GM12874 (cell line): ENCODE measurements around the gene ARID2.

ENCODE experiments used
- TF ChIP-seq, protein P1 (sequence below): IDR thresholded peaks from 2 replicates; pipeline ENCODE4 v1.5.1; 2011; ENCODE audit warnings: low read depth, mild to moderate bottlenecking, control low read depth, low read length, moderate library complexity; ENCODE audit not compliant: insufficient read depth

Gene ARID2

GRCh38 chr12:45695035-45695434 is 34.5 kb upstream of the ARID2 start:
- TF ChIP-seq, protein P1, sequence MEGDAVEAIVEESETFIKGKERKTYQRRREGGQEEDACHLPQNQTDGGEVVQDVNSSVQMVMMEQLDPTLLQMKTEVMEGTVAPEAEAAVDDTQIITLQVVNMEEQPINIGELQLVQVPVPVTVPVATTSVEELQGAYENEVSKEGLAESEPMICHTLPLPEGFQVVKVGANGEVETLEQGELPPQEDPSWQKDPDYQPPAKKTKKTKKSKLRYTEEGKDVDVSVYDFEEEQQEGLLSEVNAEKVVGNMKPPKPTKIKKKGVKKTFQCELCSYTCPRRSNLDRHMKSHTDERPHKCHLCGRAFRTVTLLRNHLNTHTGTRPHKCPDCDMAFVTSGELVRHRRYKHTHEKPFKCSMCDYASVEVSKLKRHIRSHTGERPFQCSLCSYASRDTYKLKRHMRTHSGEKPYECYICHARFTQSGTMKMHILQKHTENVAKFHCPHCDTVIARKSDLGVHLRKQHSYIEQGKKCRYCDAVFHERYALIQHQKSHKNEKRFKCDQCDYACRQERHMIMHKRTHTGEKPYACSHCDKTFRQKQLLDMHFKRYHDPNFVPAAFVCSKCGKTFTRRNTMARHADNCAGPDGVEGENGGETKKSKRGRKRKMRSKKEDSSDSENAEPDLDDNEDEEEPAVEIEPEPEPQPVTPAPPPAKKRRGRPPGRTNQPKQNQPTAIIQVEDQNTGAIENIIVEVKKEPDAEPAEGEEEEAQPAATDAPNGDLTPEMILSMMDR, result no peak

- TF ChIP-seq, protein P1, result no peak
Observed at GRCh38 chr12:45695606-45696005, 33.9 kb upstream of the ARID2 start.

GRCh38 chr12:45696049-45696448 is 33.5 kb upstream of the ARID2 start:
- TF ChIP-seq, protein P1, result no peak

DNA sequence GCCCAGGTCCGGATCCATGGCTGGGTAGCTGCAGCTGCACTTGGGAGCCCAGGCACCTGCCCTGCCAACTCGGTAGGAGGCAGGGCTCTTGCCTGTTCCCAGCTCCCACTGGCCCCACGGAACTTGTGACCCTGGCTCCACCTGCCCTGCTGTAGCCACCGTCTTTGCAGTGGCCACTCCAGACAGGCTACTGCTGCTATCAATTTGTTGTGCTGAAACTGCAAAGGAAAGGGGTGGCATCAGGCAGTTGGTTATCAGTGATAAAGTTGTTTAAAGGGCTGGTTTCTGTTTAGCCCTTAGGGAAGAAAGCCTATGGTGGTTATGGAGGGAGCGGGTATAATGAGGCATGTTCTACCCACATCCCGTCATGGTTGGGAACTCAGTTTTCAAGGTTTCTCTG is 32.1 kb upstream of the ARID2 start:
- TF ChIP-seq, protein P1, result no peak

- TF ChIP-seq, protein P1, result no peak
Observed at GRCh38 chr12:45701296-45701695, 28.2 kb upstream of the ARID2 start.

DNA sequence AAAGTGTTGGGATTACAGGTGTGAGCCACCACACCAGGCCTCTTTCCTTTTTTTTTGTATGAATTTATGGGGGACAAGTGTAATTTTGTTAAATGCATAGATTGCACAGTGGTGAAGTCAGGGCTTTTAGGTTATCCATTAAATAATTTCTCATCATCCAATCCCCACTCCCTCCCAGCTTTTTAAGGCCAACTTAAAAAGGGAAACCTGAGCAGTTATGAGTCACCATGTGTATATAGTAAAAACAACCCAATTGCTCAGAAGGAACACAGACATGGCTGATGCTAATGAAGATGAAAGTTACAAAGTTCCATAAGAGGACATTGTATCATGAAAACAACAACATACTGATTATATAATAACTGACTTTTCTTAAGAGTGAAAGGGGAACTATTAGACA is 25.6 kb upstream of the ARID2 start:
- TF ChIP-seq, protein P1, result no peak

GRCh38 chr12:45704968-45705367 is 24.5 kb upstream of the ARID2 start:
- TF ChIP-seq, protein P1, result no peak

DNA sequence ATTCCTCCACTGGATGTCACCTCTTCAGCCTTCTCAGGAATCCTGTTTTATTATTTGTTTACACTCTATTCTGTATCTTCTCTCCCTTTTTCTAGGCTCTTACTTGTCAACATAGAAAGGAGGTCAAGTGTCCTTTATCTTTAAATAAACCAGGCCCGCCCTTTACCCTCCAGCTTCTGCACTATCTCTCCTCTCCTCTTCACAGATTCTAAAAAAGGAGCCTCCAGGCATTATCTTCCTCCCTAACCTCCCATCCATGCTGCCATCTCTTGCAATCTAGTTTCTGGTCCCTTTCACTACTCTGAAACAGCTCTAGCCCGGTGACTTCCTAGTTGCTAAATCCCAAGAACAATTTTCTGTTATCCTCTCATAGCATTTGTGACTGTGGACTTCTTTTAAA is 24.1 kb upstream of the ARID2 start:
- TF ChIP-seq, protein P1, result no peak
